Calu3 (cell line): ENCODE results near the gene MAGIX. TPM values are rescaled to one million over a fixed set of nuclear protein-coding genes. Genes with fewer than 3 reads are reported as not detected.
A peak's percentile ranks its signal among the peaks of the same experiment; 100 is the strongest.

Experiments
- BruUV-seq: library from RNA; stranded (reverse); fragments of 400-500 nt; replicated peaks from 2 replicates; lab custom pipeline; 2021; lab: Mats Ljungman, UMichigan
- CTCF ChIA-PET: fragments of 300-600 bp; sonication (Branson Sonifier 250); formaldehyde crosslinking; loops from one replicate; lab custom pipeline; 2022; ENCODE audit warnings: antibody characterized with exemption; lab: Charles Lee
- DNase-seq: peaks from one replicate; pipeline ENCODE4 v3.0.0; 2022
- H3K27ac Mint-ChIP-seq: one replicate; pipeline ENCODE4 v1.8.0; 2022; ENCODE audit warnings: mixed read lengths; ENCODE audit not compliant: unreplicated experiment
- H3K27me3 Mint-ChIP-seq: one replicate; pipeline ENCODE4 v1.8.0; 2022; ENCODE audit warnings: mixed read lengths; ENCODE audit not compliant: unreplicated experiment
- H3K36me3 Mint-ChIP-seq: one replicate; pipeline ENCODE4 v1.8.0; 2022; ENCODE audit warnings: mild to moderate bottlenecking, moderate library complexity, mixed read lengths; ENCODE audit not compliant: insufficient read depth, unreplicated experiment
- H3K4me1 Mint-ChIP-seq: one replicate; pipeline ENCODE4 v1.8.0; 2022; ENCODE audit warnings: mild to moderate bottlenecking, low read depth, mixed read lengths; ENCODE audit not compliant: unreplicated experiment
- H3K4me3 Mint-ChIP-seq: one replicate; pipeline ENCODE4 v1.8.0; 2022; ENCODE audit warnings: mild to moderate bottlenecking, low read depth, moderate library complexity, mixed read lengths; ENCODE audit not compliant: unreplicated experiment
- H3K9me3 Mint-ChIP-seq: one replicate; pipeline ENCODE4 v1.8.0; 2022; ENCODE audit warnings: low read depth, mixed read lengths; ENCODE audit not compliant: unreplicated experiment
- CTCF ChIP-seq: fragments of 200-600 bp; IDR thresholded peaks from one replicate; pipeline ENCODE4 v1.8.0; 2022; ENCODE audit warnings: antibody characterized with exemption; ENCODE audit not compliant: unreplicated experiment
- intact Hi-C: fragments of 100-400 bp; cut with micrococcal nuclease; formaldehyde crosslinking; loops from one replicate; pipeline ENCODE4 v1.10.0; 2022; ENCODE audit not compliant: unreplicated experiment
- total RNA-seq: library from RNA; stranded (reverse); gene quantifications from 2 replicates; pipeline ENCODE4 v1.2.3, GENCODE V29; 2022

Gene MAGIX
- total RNA-seq, 1 experiment from 2014 or later, result 13.9 TPM

GRCh38 chrX:49189606-49190005 is 27.0 kb downstream of the MAGIX start:
- peak overlapping the region; percentile 99 for H3K27ac Mint-ChIP-seq
- intact Hi-C loops, result loop anchor here (10.0 kb wide), 1 partner anchor 565 kb away; no protein-coding TSS in a partner anchor
- CTCF ChIA-PET, result interaction anchor here (0.6 kb wide), 2 partner anchors 89 to 109 kb away, joined by 3 to 4 read pairs; no protein-coding TSS in a partner anchor
- peak overlapping the region; percentile 75 for H3K4me3 Mint-ChIP-seq
- peaks cover 32% of the 10 kb centered on the region for H3K4me1 Mint-ChIP-seq
- BruUV-seq, result no TSS peak
- TF ChIP-seq CTCF, result no peak
- no peaks in the 10 kb centered on the region for H3K9me3 Mint-ChIP-seq
- peaks cover 9% of the 10 kb centered on the region for H3K27me3 Mint-ChIP-seq
- peaks cover 52% of the 10 kb centered on the region for H3K36me3 Mint-ChIP-seq
- no peak for DNase-seq

DNA sequence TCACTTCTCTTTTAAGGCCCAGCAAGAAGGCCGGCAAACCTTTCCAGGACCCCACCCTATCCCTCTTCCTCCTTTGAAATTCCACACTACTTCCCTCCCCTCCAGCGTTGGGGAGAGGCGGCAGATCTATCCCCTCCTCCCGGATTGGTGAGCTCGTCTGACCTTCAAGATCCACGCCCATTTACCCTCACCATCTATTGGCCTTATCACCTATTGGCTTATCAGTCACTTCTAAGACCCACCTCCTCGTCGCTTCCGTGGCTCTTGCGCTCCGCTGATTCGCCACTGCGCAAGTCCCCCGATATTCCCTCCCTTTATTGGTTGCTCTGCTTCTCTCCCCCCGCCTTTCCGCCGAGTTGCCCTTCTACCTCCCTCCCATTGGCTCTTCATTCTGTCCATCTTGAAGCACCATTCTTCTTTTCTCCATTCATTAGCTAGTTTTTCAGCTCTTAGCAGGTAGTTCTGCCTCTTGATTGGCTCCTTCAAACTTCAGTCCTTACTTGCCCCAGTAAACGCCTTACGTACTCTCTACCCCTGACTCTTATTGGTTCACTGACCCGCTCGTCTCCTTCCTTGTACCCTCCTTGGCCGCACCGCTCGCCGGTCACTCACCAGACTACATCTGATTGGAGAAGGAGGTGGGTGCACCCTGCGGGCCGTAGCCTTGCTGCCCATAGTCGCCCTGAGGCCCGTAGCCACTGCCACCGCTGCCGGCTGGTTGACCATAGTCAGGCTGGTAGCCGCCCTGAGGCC is 28.4 kb downstream of the MAGIX start:
- CTCF ChIA-PET, result interaction anchor here (0.5 to 1.3 kb wide), 9 partner anchors 24 to 389 kb away, joined by 3 to 11 read pairs (median 4); partner anchors contain the start of genes GRIPAP1, HDAC6 and PPP1R3F
- H3K4me1 Mint-ChIP-seq, result peaks cover 24% of the 10 kb centered on the region
- H3K27me3 Mint-ChIP-seq, result peaks cover 9% of the 10 kb centered on the region
- intact Hi-C loops, result loop anchor here (10.0 kb wide), 1 partner anchor 564 kb away; no protein-coding TSS in a partner anchor
- peak overlapping the region; percentile 75 for H3K4me3 Mint-ChIP-seq
- no peaks in the 10 kb centered on the region for H3K9me3 Mint-ChIP-seq
- no peak for TF ChIP-seq CTCF
- BruUV-seq, result no TSS peak
- peak overlapping the region; percentile 99 for H3K27ac Mint-ChIP-seq
- H3K36me3 Mint-ChIP-seq, result peaks cover 38% of the 10 kb centered on the region
- peak; percentile 90 for DNase-seq

DNA sequence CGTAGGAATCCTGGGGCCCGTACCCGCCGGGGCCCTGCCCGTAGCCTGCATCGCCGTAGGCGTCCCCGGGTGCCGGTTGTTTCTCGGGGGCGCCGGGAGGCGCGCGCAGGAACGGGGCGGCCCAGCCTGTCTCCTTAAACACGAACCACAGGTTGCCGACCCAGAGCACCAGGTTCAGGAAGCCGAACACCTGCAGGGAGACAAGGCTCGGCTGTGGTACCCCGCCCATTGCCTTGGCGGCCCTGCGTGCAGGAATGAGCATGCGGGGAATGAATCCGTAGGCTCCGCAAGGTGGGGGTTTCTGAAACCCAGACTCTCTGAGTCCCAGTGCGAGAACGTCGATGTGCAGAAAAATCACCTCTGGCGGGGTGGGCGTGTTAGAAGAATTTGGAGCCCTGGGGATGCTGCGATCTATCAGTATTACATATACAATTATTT is 29.0 kb downstream of the MAGIX start:
- H3K27me3 Mint-ChIP-seq, result peaks cover 9% of the 10 kb centered on the region
- no peak for DNase-seq
- intact Hi-C loops, result loop anchor here (10.0 kb wide), 1 partner anchor 563 kb away; no protein-coding TSS in a partner anchor
- TSS peak; percentile 66 for BruUV-seq
- H3K36me3 Mint-ChIP-seq, result peaks cover 32% of the 10 kb centered on the region
- CTCF ChIA-PET, result interaction anchor here (0.9 to 1.3 kb wide), 6 partner anchors 25 to 390 kb away, joined by 3 to 11 read pairs (median 4); partner anchors contain the start of genes GRIPAP1, HDAC6 and PPP1R3F
- H3K27ac Mint-ChIP-seq, result peak overlapping the region; percentile 99
- no peak for TF ChIP-seq CTCF
- H3K4me1 Mint-ChIP-seq, result peaks cover 24% of the 10 kb centered on the region
- peak overlapping the region; percentile 75 for H3K4me3 Mint-ChIP-seq
- no peaks in the 10 kb centered on the region for H3K9me3 Mint-ChIP-seq

DNA sequence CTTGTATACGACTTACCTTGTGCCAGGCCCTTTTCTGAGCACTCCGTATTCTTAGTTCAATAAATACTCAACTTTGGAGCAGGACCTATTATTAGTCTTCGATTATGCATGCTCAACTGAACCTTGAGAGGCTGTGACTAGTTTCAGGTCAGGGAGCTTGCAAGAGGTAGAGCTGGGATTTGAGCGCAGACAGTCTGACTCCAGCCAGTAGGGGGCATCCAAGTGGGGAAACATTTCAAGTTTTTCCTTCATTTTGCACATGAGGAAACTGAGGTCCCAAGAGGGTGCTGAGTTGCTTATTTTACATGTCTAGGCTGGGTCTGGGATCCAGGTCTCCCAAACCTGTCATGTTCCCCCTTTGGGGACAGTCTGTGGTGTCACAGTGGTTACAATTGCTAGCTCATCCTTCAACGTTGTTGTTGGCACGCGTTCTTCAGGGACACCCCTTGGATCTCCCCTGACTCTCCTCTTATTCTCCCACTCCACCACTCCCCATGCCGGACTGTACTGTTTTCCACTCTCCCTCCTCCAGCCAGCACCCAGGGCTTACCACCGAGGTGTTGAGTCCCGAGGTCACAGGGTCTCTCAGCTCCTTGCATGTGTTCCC is 30.3 kb downstream of the MAGIX start:
- peaks cover 25% of the 10 kb centered on the region for H3K36me3 Mint-ChIP-seq
- H3K4me3 Mint-ChIP-seq, result no peak overlapping the region
- H3K4me1 Mint-ChIP-seq, result peaks cover 24% of the 10 kb centered on the region
- BruUV-seq, result no TSS peak
- H3K9me3 Mint-ChIP-seq, result no peaks in the 10 kb centered on the region
- intact Hi-C loops, result loop anchor here (10.0 kb wide), 1 partner anchor 562 kb away; no protein-coding TSS in a partner anchor
- H3K27ac Mint-ChIP-seq, result no peak overlapping the region
- peaks cover 14% of the 10 kb centered on the region for H3K27me3 Mint-ChIP-seq
- peak; percentile 52 for TF ChIP-seq CTCF
- peak; percentile 44 for DNase-seq
- CTCF ChIA-PET, result interaction anchor here (0.6 to 1.0 kb wide), 2 partner anchors 76 to 275 kb away, joined by 5 to 6 read pairs; partner anchors contain the start of gene PPP1R3F
